ENCODE data around the gene JARID2.
A peak's percentile ranks its signal among the peaks of the same experiment; 100 is the strongest.

The JARID2 gene

DNA sequence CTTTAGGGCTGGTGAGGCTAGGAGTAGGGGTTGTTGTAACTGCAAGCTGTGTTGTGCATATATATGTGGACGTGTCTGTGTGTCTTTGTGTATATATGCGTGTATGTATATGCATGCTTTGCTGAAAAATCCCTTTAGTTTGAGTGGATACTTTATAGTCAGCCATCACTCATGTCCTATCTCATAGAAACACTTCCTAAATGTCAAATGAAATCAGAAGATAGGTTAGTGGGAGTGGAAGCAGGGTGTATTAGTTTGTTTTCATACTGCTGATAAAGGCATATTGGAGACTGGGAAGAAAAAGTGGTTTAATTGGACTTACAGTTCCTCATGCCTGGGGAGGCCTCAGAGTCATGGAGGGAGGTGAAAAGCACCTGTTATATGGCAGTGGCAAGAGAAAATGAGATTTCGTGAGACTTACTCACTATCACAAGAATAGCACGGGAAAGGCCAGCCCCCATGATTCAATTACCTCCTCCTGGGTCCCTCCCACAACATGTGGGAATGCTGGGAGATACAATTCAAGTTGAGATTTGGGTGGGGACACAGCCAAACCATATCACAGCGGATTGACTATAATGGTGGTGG lies 131.1 kb downstream of the JARID2 start:
- no peak for DNase-seq (ENCODE audit: low read depth)

- DNase-seq (ENCODE audit: low read depth): no peak
These were observed 132.4 kb downstream of the JARID2 start for GRCh38 chr6:15378272-15378671.

GRCh38 chr6:15378866-15379265 lies 133.0 kb downstream of the JARID2 start:
- DNase-seq (ENCODE audit: low read depth): no peak

- DNase-seq (ENCODE audit: low read depth): no peak
These were observed 134.5 kb downstream of the JARID2 start for GRCh38 chr6:15380351-15380750.

- DNase-seq (ENCODE audit: low read depth): no peak
These were observed 136.2 kb downstream of the JARID2 start for GRCh38 chr6:15382089-15382488.

DNA sequence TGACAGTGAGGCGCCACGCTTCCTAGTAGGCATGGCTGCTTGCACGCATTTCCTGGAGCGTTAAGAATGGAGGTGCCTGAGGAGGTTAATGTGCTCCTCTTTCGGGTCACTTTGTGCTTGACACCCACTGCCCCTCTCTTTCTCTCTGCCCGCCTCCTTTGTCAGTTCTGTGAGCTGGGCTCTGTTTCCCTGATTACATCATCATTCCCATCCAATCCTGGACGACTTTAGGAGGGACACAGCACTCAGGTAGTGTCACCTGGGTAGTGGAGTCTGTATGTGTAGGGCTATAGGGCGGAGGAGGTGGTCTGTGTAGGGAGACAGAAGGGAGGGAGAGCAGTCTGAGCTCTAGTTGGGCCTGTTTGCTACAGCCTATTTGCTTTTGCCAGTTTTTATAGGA lies 136.8 kb downstream of the JARID2 start:
- no peak for DNase-seq (ENCODE audit: low read depth)

- no peak for DNase-seq (ENCODE audit: low read depth)
These were observed 139.0 kb downstream of the JARID2 start for GRCh38 chr6:15384901-15385300.

- no peak for DNase-seq (ENCODE audit: low read depth)
These were observed 139.7 kb downstream of the JARID2 start for GRCh38 chr6:15385521-15385920.

- no peak for DNase-seq (ENCODE audit: low read depth)
These were observed 140.4 kb downstream of the JARID2 start for GRCh38 chr6:15386110-15386755.

GRCh38 chr6:15386756-15387112 lies 140.9 kb downstream of the JARID2 start:
- DNase-seq (ENCODE audit: low read depth): no peak

- no peak for DNase-seq (ENCODE audit: low read depth)
These were observed 141.2 kb downstream of the JARID2 start for GRCh38 chr6:15387118-15387517.

DNA sequence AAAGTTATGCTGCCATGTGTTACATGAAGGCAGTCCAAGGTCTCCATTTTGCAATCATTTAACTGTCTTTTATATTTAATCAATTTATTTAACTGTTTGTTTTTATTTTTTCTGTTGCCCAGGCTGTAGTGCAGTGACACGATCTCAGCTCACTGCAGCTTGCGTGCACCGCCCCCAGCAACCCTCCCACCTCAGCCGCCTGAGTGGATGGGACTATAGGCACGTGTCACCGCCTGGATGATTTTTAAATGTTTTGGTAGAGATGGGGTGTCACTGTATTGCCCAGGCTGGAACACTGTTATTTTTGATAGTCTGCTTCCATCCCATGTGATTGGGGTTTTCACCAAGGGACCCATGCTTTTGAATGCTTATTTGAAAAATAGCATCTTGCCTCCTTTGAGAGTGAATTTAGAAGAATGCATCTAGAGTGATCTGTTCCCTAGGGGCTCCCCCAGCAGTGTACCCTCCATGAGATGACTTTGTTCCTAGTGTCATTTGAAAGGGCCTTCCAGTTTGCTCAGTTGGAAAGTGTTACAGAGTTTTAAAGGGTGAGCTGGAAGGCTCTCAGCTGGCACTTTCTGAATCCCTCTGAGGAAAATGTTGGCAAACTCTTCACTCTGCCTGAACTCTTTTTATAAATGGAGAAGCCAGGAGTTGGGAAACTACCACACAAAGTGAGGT lies 143.4 kb downstream of the JARID2 start:
- no peak for DNase-seq (ENCODE audit: low read depth)

DNA sequence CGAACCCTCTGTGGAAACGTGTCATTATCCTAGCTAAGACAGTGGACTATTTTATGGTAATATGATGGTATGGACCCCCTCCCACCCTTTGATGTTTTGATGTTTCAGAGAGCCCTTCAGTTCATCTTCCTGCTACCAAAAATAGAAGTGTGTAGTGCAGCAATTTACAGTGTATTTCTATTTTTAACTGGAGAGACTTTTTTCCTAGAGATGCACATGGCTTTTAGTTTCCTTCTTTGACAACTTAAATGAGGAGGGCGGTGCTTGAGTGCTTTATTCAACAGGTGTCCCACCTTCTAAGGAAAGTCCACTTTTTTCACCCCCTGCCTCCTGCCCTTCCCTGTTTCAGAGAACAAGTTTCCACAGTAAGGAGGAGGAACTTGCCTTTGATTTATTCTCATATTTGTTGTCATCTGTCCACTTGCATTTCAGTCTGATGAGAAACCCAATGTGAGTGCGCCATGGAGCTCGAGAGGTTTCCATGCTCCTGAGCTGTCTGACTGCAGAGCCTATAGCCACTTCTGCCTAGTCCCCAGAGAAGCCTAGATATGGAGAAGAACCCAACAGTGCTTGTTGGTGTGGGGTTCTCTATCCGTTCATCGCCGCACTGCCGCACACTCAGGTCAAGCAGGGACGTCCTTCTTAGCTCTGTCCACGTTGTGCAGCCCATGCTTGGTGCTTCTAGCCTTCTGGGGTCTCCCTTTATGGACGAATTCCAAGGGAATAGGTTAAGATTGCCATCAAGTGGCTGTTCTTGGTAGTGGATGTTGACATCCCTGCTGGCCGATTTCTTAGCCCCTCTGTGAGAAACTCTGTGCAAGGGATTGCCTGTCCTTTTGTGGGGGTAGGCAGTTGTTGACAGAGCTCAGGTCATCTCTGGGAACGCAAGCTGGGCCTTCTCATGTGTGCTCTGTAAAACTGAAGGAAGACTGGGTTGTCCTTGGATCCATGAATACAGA lies 144.2 kb downstream of the JARID2 start:
- DNase-seq (ENCODE audit: low read depth): no peak

DNA sequence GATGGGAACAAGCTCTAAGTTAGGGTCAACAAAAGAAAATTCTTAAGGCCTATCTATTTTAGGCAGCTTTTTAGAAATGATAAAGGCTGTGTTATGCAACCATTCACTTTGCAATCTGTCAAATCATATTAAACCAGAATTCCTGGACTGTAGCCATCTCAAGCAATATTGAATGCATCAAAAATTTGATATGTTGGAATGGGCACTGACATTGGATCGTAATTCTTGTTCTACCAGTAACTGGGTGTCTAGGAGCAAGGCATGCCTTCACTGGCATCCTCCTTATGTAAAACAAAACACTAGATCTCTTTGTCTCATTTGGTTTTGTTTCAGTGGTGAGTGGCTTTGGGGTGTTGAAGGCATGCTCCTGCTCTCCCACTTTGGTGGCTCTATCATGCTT lies 145.6 kb downstream of the JARID2 start:
- no peak for DNase-seq (ENCODE audit: low read depth)

DNA sequence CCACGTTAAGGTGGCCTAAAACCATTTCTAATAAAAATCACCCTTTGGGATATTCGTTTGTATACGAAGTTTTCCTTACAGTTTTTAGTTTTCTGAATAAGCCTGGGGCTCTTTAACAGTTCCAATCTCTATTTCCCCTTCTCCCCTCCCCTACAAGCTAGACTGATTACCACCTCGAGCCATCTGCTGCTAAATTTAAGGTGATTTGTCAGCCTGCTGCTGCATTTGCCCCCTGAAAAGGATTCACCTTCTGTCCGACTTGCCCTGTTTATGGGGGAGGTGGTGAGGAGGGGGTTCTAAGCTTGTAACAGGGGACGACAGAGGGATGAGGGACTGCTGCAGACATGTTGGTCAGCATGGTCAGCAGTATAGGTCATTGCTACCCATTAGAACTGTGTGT lies 146.3 kb downstream of the JARID2 start:
- DNase-seq (ENCODE audit: low read depth): no peak

DNA sequence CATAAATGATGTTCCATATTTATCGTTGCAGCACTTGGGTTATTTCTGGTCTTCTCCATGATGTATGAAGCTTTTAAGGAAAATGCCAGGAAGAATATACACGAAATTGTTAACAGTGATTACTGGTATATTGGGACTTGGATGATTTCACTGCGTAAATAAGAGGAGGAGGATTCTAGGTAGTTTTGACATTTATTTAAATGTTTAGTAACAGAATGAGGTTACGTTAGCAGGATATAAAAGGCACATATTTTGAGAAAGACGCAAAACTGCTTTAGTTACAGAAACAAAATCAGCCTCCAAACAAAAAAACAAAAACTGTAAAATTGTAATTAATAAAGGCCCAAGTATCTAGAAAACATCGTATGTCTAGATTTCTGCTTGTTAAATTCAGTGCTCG lies 147.7 kb downstream of the JARID2 start:
- DNase-seq (ENCODE audit: low read depth): no peak

DNA sequence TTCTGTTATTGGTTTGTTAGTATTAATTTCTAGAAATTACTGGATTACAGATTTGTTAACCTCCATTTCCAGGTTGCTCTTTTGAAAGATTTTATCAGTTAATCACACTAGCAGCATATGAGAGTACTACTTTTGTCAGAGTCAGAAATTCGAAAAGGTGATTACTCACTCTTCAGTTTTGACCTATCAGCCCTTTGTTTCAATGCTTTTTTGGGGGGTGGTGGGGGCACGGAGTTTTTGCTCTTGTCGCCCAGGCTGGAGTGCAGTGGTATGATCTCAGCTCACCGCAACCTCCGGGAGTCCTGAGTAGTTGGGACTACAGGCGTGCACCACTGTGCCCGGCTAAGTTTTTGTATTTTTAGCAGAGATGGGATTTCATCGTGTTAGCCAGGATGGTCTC lies 149.2 kb downstream of the JARID2 start:
- DNase-seq (ENCODE audit: low read depth): no peak

- no peak for DNase-seq (ENCODE audit: low read depth)
These were observed 150.9 kb downstream of the JARID2 start for GRCh38 chr6:15396808-15397207.

DNA sequence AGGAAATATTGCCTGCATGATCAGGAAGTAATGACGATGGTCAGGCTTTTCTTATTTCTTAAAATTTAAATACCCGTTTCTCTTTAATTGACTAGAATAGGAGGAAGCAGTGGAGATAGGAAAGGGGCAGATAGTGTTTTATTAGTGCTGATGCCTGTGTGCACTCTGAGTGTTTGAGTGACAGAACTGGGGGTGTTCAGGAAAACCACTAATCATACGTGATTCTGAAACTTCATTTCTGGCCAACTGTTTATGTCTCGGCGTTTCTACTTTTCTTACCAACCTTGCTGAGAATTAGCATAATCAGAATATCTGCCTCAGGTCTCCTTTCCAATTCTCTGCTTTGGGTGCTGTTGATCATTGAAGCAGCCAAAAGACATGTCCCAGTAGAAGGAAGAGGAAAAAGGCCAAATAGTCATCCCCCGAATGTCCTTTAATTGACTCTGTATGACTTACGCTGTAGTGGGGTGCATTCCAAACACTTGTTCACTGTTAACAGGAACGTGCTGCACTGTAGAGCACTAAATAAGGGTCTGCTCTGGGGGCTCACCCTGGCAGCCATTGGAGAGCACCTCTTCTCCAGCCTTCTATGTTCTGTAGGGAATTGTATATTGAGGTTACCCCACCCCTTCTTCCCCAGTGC lies 152.9 kb downstream of the JARID2 start:
- no peak for DNase-seq (ENCODE audit: low read depth)

DNA sequence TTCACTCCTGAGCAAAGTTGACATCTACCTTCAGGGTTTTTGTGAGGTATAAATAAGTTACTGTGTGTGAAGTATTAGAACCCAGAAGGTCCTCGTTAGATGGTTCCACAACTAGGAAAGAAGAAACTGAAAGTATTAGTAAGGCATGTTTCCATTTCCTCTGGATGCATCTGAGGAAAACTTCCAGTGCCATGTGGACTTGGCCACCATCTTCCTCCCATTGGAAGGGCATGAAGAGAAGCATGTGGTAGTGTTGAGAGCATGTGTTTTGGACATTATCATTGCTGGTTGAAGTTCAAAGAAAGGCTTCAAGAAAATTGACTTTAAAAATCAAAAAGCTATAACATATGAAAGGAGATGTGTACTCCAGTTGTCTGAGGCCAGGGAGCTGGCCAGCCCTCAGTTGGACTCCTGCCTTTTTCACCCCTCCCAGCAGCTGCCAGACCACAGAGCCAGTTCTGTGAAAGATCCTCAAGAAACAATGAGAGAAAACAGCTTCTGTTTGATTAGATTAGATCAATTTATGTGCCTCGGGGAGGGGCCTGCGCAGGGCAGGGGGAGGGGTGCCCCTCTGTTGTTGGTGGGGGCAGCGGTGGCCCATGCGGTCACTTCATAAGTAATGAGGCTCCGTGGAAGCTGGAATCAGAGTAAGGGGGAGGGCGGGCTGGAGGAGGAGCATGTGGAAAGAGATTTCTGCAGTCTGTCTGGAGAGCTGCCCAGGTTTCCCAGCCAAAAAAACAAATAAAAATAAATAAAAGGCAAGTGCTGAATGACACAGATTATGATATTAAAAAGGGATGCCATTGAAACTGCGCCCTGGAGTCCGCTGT lies 154.0 kb downstream of the JARID2 start:
- DNase-seq (ENCODE audit: low read depth): peak; percentile 50

DNA sequence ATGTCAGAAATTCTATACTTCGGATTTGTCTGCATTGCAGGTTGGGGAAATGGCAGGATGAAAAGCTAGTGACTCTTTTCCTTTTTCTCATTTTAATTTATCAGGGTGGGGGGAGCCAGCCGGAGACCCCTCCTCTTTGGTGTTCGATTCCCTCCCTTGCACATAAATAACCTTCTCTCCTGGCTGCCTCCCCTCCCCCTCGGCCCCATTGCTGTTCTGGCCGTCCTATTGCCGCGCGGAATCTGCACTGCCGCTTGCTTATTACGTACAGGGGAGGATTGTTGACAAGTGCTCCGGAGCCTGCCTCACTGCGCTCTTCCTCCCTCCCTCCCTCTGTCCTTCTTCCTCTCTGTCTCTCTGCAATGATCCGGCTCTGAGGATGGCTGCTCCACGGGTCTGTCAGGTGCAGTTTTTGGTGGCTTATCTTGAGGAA lies 154.7 kb downstream of the JARID2 start:
- no peak for DNase-seq (ENCODE audit: low read depth)
